T-helper 1 cell treated with Interleukin-12 subunit alpha and Interleukin-12 subunit beta and Interleukin-4 antibody, amounts not matched to agents 30 μg/mL and 1 μg/mL, for 36 hours (primary cell): ENCODE measurements around the gene PTPRN2.

Experiments used
- H3K27ac Mint-ChIP-seq: one replicate; pipeline ENCODE4 v1.8.0; 2021; ENCODE audit warnings: mild to moderate bottlenecking, mixed read lengths
- H3K27me3 Mint-ChIP-seq: one replicate; pipeline ENCODE4 v1.8.0; 2021; ENCODE audit warnings: low read depth, mixed read lengths
- H3K36me3 Mint-ChIP-seq: one replicate; pipeline ENCODE4 v1.8.0; 2021; ENCODE audit warnings: low read depth, mixed read lengths
- H3K4me1 Mint-ChIP-seq: one replicate; pipeline ENCODE4 v1.8.0; 2021; ENCODE audit warnings: low read depth, mixed read lengths
- H3K4me3 Mint-ChIP-seq: one replicate; pipeline ENCODE4 v1.8.0; 2021; ENCODE audit warnings: mild to moderate bottlenecking, moderate library complexity, mixed read lengths
- H3K9me3 Mint-ChIP-seq: one replicate; pipeline ENCODE4 v1.8.0; 2021; ENCODE audit warnings: mixed read lengths

PTPRN2 gene

GRCh38 chr7:158097453-158098124 lies 490.0 kb downstream of the PTPRN2 start:
- Mint-ChIP-seq H3K36me3 (no peaks in the 10 kb centered on the region), H3K27ac (no peak overlapping the region), H3K9me3 (peaks cover 20% of the 10 kb centered on the region), H3K4me1 (no peaks in the 10 kb centered on the region), H3K4me3 (no peak overlapping the region), H3K27me3 (no peaks in the 10 kb centered on the region)

GRCh38 chr7:158097106-158097452 lies 490.5 kb downstream of the PTPRN2 start:
- H3K27me3 Mint-ChIP-seq = no peaks in the 10 kb centered on the region
- H3K27ac Mint-ChIP-seq = no peak overlapping the region
- H3K9me3 Mint-ChIP-seq = peaks cover 16% of the 10 kb centered on the region
- H3K36me3 Mint-ChIP-seq = no peaks in the 10 kb centered on the region
- H3K4me3 Mint-ChIP-seq = no peak overlapping the region
- H3K4me1 Mint-ChIP-seq = no peaks in the 10 kb centered on the region

- Mint-ChIP-seq H3K36me3 (no peaks in the 10 kb centered on the region), H3K27ac (no peak overlapping the region), H3K9me3 (peaks cover 16% of the 10 kb centered on the region), H3K4me1 (no peaks in the 10 kb centered on the region), H3K27me3 (no peaks in the 10 kb centered on the region), H3K4me3 (no peak overlapping the region)
These were observed 491.0 kb downstream of the PTPRN2 start for GRCh38 chr7:158096582-158096981.

GRCh38 chr7:158094671-158095226 lies 492.9 kb downstream of the PTPRN2 start:
- H3K9me3 Mint-ChIP-seq = peaks cover 4% of the 10 kb centered on the region
- no peaks in the 10 kb centered on the region for H3K36me3 Mint-ChIP-seq
- H3K27ac Mint-ChIP-seq = no peak overlapping the region
- no peak overlapping the region for H3K4me3 Mint-ChIP-seq
- H3K4me1 Mint-ChIP-seq = no peaks in the 10 kb centered on the region
- no peaks in the 10 kb centered on the region for H3K27me3 Mint-ChIP-seq

GRCh38 chr7:158094046-158094445 lies 493.6 kb downstream of the PTPRN2 start:
- Mint-ChIP-seq H3K36me3 (no peaks in the 10 kb centered on the region), H3K27ac (no peak overlapping the region), H3K27me3 (no peaks in the 10 kb centered on the region), H3K9me3 (peaks cover 8% of the 10 kb centered on the region), H3K4me1 (no peaks in the 10 kb centered on the region), H3K4me3 (no peak overlapping the region)

GRCh38 chr7:158093156-158093796 lies 494.3 kb downstream of the PTPRN2 start:
- Mint-ChIP-seq H3K27ac (no peak overlapping the region), H3K4me3 (no peak overlapping the region), H3K9me3 (peaks cover 8% of the 10 kb centered on the region), H3K36me3 (no peaks in the 10 kb centered on the region), H3K27me3 (no peaks in the 10 kb centered on the region), H3K4me1 (no peaks in the 10 kb centered on the region)

- no peak overlapping the region for H3K27ac Mint-ChIP-seq
- peaks cover 29% of the 10 kb centered on the region for H3K9me3 Mint-ChIP-seq
- peaks cover 2% of the 10 kb centered on the region for H3K36me3 Mint-ChIP-seq
- no peaks in the 10 kb centered on the region for H3K4me1 Mint-ChIP-seq
- no peaks in the 10 kb centered on the region for H3K27me3 Mint-ChIP-seq
- H3K4me3 Mint-ChIP-seq = no peak overlapping the region
These were observed 500.4 kb downstream of the PTPRN2 start for GRCh38 chr7:158087196-158087595.

GRCh38 chr7:158085741-158086695 lies 501.6 kb downstream of the PTPRN2 start:
- peaks cover 29% of the 10 kb centered on the region for H3K9me3 Mint-ChIP-seq
- H3K4me3 Mint-ChIP-seq = no peak overlapping the region
- no peaks in the 10 kb centered on the region for H3K4me1 Mint-ChIP-seq
- no peaks in the 10 kb centered on the region for H3K27me3 Mint-ChIP-seq
- H3K27ac Mint-ChIP-seq = no peak overlapping the region
- H3K36me3 Mint-ChIP-seq = peaks cover 2% of the 10 kb centered on the region

- Mint-ChIP-seq H3K4me1 (no peaks in the 10 kb centered on the region), H3K9me3 (peaks cover 23% of the 10 kb centered on the region), H3K36me3 (peaks cover 2% of the 10 kb centered on the region), H3K27me3 (no peaks in the 10 kb centered on the region), H3K27ac (no peak overlapping the region), H3K4me3 (no peak overlapping the region)
These were observed 503.1 kb downstream of the PTPRN2 start for GRCh38 chr7:158084555-158084954.

GRCh38 chr7:158083526-158084310 lies 503.9 kb downstream of the PTPRN2 start:
- H3K4me1 Mint-ChIP-seq = no peaks in the 10 kb centered on the region
- no peaks in the 10 kb centered on the region for H3K27me3 Mint-ChIP-seq
- H3K27ac Mint-ChIP-seq = no peak overlapping the region
- H3K9me3 Mint-ChIP-seq = peaks cover 21% of the 10 kb centered on the region
- H3K4me3 Mint-ChIP-seq = no peak overlapping the region
- H3K36me3 Mint-ChIP-seq = peaks cover 2% of the 10 kb centered on the region

GRCh38 chr7:158082761-158083160 lies 504.9 kb downstream of the PTPRN2 start:
- H3K27ac Mint-ChIP-seq = no peak overlapping the region
- no peaks in the 10 kb centered on the region for H3K4me1 Mint-ChIP-seq
- peaks cover 21% of the 10 kb centered on the region for H3K9me3 Mint-ChIP-seq
- no peaks in the 10 kb centered on the region for H3K27me3 Mint-ChIP-seq
- H3K4me3 Mint-ChIP-seq = no peak overlapping the region
- H3K36me3 Mint-ChIP-seq = peaks cover 2% of the 10 kb centered on the region

- no peaks in the 10 kb centered on the region for H3K4me1 Mint-ChIP-seq
- H3K9me3 Mint-ChIP-seq = peaks cover 12% of the 10 kb centered on the region
- H3K36me3 Mint-ChIP-seq = peaks cover 2% of the 10 kb centered on the region
- H3K27ac Mint-ChIP-seq = no peak overlapping the region
- H3K27me3 Mint-ChIP-seq = no peaks in the 10 kb centered on the region
- no peak overlapping the region for H3K4me3 Mint-ChIP-seq
These were observed 506.7 kb downstream of the PTPRN2 start for GRCh38 chr7:158080899-158081445.

- Mint-ChIP-seq H3K36me3 (no peaks in the 10 kb centered on the region), H3K4me3 (no peak overlapping the region), H3K9me3 (peaks cover 3% of the 10 kb centered on the region), H3K4me1 (no peaks in the 10 kb centered on the region), H3K27ac (no peak overlapping the region), H3K27me3 (no peaks in the 10 kb centered on the region)
These were observed 509.4 kb downstream of the PTPRN2 start for GRCh38 chr7:158077934-158078910.
